Upper lobe of left lung (tissue), 4 donors: ENCODE data around the gene MYT1.

Source experiments
- CTCF ChIP-seq, 6 experiments: fragments of 450-650 bp in 4 of 6; fragments of 200-600 bp in 2 of 6; sonication (generic) in 2 of 6; IDR thresholded peaks; one replicate each; pipeline ENCODE4 v1.5.1; 2016 to 2019; ENCODE audit warnings: antibody characterized with exemption in 6 of 6
- EP300 ChIP-seq, 4 donors: sonication (generic); formaldehyde crosslinking; IDR thresholded peaks; one replicate each; pipeline ENCODE4 v1.5.1; 2017; ENCODE audit warnings: antibody characterized with exemption in 4 of 4, control low read depth in 2 of 4
- POLR2AphosphoS5 ChIP-seq, 2 donors: sonication (generic); formaldehyde crosslinking; IDR thresholded peaks; one replicate each; pipeline ENCODE4 v1.5.1; 2017; ENCODE audit warnings: antibody characterized with exemption in 2 of 2

DNA sequence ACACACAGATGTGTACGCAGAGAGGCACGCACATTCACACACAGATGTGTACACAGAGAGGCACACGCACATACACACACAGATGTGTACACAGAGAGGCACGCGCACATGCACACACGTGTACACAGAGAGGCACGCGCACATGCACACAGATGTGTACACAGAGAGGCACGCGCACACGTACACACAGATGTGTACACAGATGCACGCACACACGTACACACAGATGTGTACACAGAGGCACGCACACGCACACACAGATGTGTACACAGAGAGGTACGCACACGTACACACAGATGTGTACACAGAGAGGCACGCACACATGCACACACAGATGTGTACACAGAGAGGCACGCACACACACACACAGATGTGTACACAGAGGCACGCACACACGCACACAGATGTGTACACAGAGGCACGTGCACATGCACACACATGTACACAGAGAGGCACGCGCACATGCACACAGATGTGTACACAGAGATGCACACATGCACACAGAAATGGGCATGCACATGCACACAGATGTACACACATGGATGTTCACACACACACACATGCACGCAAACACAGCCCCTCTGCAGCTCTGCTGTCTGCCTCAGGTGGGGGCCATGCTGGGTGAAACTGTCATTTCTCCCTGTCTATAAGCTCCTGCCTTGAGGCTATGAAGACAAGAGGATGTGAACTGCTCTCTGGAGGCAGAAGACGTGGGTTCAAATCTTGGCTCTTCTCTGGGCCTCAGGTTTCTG, 14.3 kb upstream of the MYT1 start:
- TF ChIP-seq EP300 (IDR thresholded peaks at IDR 0.05) (no peak), CTCF (IDR thresholded peaks at IDR 0.05) (no peak), POLR2AphosphoS5 (IDR thresholded peaks at IDR 0.05) (no peak)
